Caki2 (cell line): Measurements from ENCODE around the gene PRND. TPM values are rescaled to one million over a fixed set of nuclear protein-coding genes. Genes with fewer than 3 reads are reported as not detected.
"Not testable (repeated sequence)": the region's sequence is repeated elsewhere in the genome, so short reads cannot be mapped to it uniquely, and the experiment has no call there.

ENCODE experiments used
- DNase-seq: peaks from one replicate; pipeline ENCODE4 v3.0.0-alpha.2; 2015; ENCODE audit warnings: low read depth
- in situ Hi-C: cut with HindIII; loops from 2 replicates; pipeline ENCODE4 v1.10.0; 2016; ENCODE audit warnings: low sequenced_read_pairs, low pct_unique_long_range_greater_than_20kb, mixed read lengths
- total RNA-seq: library from RNA; depleted of rRNA; stranded (reverse); fragments of >200 nt; shearing (Covaris generic); gene quantifications from 2 replicates; pipeline ENCODE4 v1.2.3, GENCODE V29; 2014; ENCODE audit warnings: low replicate concordance

Gene PRND
- total RNA-seq, 1 experiment from 2014 or later, result not detected

- in situ Hi-C loops, result no loop called here
- no peak for DNase-seq
These were observed 19.0 kb upstream of the PRND start for GRCh38 chr20:4702562-4703280.

- no peak for DNase-seq
- in situ Hi-C loops, result no loop called here
These were observed 18.4 kb upstream of the PRND start for GRCh38 chr20:4703281-4703676.

GRCh38 chr20:4706941-4707340 lies 14.8 kb upstream of the PRND start:
- in situ Hi-C loops, DNase-seq: not testable (repeated sequence)

- no peak for DNase-seq
- in situ Hi-C loops, result no loop called here
These were observed 13.7 kb upstream of the PRND start for GRCh38 chr20:4708036-4708435.

GRCh38 chr20:4708856-4709255 lies 12.9 kb upstream of the PRND start:
- no peak for DNase-seq
- in situ Hi-C loops, result no loop called here

- in situ Hi-C loops, result no loop called here
- no peak for DNase-seq
These were observed 12.2 kb upstream of the PRND start for GRCh38 chr20:4709261-4710105.

- in situ Hi-C loops, result no loop called here
- no peak for DNase-seq
These were observed 11.6 kb upstream of the PRND start for GRCh38 chr20:4710106-4710475.

- no peak for DNase-seq
- in situ Hi-C loops, result no loop called here
These were observed 10.2 kb upstream of the PRND start for GRCh38 chr20:4711511-4711910.

GRCh38 chr20:4713401-4713800 lies 8.3 kb upstream of the PRND start:
- peak; percentile 33 for DNase-seq
- in situ Hi-C loops, result no loop called here

GRCh38 chr20:4714818-4715217 lies 6.9 kb upstream of the PRND start:
- in situ Hi-C loops, result no loop called here

GRCh38 chr20:4717816-4718570 lies 3.7 kb upstream of the PRND start:
- no peak for DNase-seq

More at GRCh38 chr20:4714818-4715217, 6.9 kb upstream of the PRND start:
- no peak for DNase-seq

GRCh38 chr20:4719190-4719589 lies 2.5 kb upstream of the PRND start:
- no peak for DNase-seq
- in situ Hi-C loops, result no loop called here

More at GRCh38 chr20:4717816-4718570, 3.7 kb upstream of the PRND start:
- in situ Hi-C loops, result no loop called here

- DNase-seq, result peak; percentile 39
- in situ Hi-C loops, result no loop called here
These were observed 1.4 kb upstream of the PRND start for GRCh38 chr20:4720041-4720976.

- DNase-seq, result no peak
- in situ Hi-C loops, result no loop called here
These were observed 746 bp upstream of the PRND start for GRCh38 chr20:4720977-4721349.

- in situ Hi-C loops, result no loop called here
- DNase-seq, result no peak
These were observed 862 bp downstream of the PRND start for GRCh38 chr20:4722571-4722970.

GRCh38 chr20:4722993-4723392 lies 1.3 kb downstream of the PRND start:
- DNase-seq, result no peak
- in situ Hi-C loops, result no loop called here

- DNase-seq, in situ Hi-C loops: not testable (repeated sequence)
These were observed 1.8 kb downstream of the PRND start for GRCh38 chr20:4723553-4723952.
